H1 (cell line): ENCODE results near the gene C2. TPM values are rescaled to one million over a fixed set of nuclear protein-coding genes. Genes with fewer than 3 reads are reported as not detected.

ENCODE experiments used
- CTCF ChIA-PET: fragments of 300-600 bp; sonication (Branson Sonifier 250); formaldehyde crosslinking; loops from one replicate; lab custom pipeline; 2021; ENCODE audit not compliant: partially characterized antibody; lab: Charles Lee
- POLR2A ChIA-PET: fragments of 300-600 bp; sonication (Branson Sonifier 250); formaldehyde crosslinking; loops from one replicate; lab custom pipeline; 2021; ENCODE audit warnings: inconsistent platforms; ENCODE audit not compliant: partially characterized antibody; lab: Charles Lee
- DNase-seq, 2 experiments: peaks; one replicate each; pipeline versions ENCODE4 v3.0.0 to v3.0.0-alpha.2; 2010 to 2022; ENCODE audit warnings: low spot score in 2 of 2, low read depth in 1 of 2, mixed read lengths in 1 of 2
- FAIRE-seq: peaks from 2 replicates; lab custom pipeline; 2011; peaks lifted over from hg19 to GRCh38; lab: Jason Lieb, UNC
- H2AFZ ChIP-seq: 2 replicates; pipeline ENCODE4 v1.8.1; 2012; ENCODE audit warnings: low read length, inconsistent platforms
- H2AK5ac ChIP-seq: 2 replicates; pipeline ENCODE4 v1.6.1; 2013; ENCODE audit warnings: low read depth, low read length
- H2BK120ac ChIP-seq: replicated peaks from 2 replicates; pipeline ENCODE3; 2013; ENCODE audit warnings: low read depth, low read length, inconsistent platforms
- H2BK12ac ChIP-seq: 2 replicates; pipeline ENCODE4 v1.6.1; 2013; ENCODE audit warnings: low read depth, low read length
- H2BK15ac ChIP-seq: 2 replicates; pipeline ENCODE4 v1.6.1; 2013; ENCODE audit warnings: low read length
- H2BK20ac ChIP-seq: 2 replicates; pipeline ENCODE4 v1.6.1; 2013; ENCODE audit warnings: low read length
- H2BK5ac ChIP-seq: 2 replicates; pipeline ENCODE4 v1.6.1; 2013; ENCODE audit warnings: low read depth, low read length
- H3K14ac ChIP-seq: 2 replicates; pipeline ENCODE4 v1.6.1; 2013; ENCODE audit warnings: inconsistent platforms; ENCODE audit not compliant: insufficient read length
- H3K18ac ChIP-seq: 2 replicates; pipeline ENCODE4 v1.6.1; 2013; ENCODE audit warnings: low read length; ENCODE audit errors: extremely low read depth
- H3K23ac ChIP-seq: 2 replicates; pipeline ENCODE4 v1.6.1; 2013; ENCODE audit warnings: inconsistent platforms; ENCODE audit not compliant: insufficient read length
- H3K23me2 ChIP-seq: 2 replicates; pipeline ENCODE4 v1.6.1; 2013; ENCODE audit warnings: low read depth, low read length
- H3K27ac ChIP-seq: 2 replicates; pipeline ENCODE4 v1.6.1; 2011; ENCODE audit warnings: low read depth, low read length, inconsistent platforms
- H3K27me3 ChIP-seq, 4 experiments: replicated peaks in 1 of 4; 1 replicate in 1 of 4; 2 replicates in 3 of 4; pipeline versions ENCODE4 v1.6.1 to v1.8.1; 2011 to 2013; ENCODE audit warnings: low read length in 3 of 4, mild to moderate bottlenecking in 3 of 4, inconsistent platforms in 2 of 4, mixed read lengths in 2 of 4, moderate library complexity in 1 of 4; ENCODE audit not compliant: control insufficient read depth in 3 of 4, insufficient read depth in 3 of 4; ENCODE audit errors: extremely low read depth in 1 of 4
- H3K36me3 ChIP-seq, 4 experiments: 2 replicates each; pipeline versions ENCODE4 v1.6.1 to v1.8.1; 2011 to 2013; ENCODE audit warnings: mild to moderate bottlenecking in 4 of 4, low read length in 3 of 4, moderate library complexity in 2 of 4, control low read depth in 1 of 4, inconsistent platforms in 1 of 4; ENCODE audit not compliant: insufficient read depth in 4 of 4, control insufficient read depth in 2 of 4
- H3K4ac ChIP-seq: replicated peaks from 2 replicates; pipeline ENCODE3; 2013; ENCODE audit warnings: low read length, low read depth, mixed read lengths, inconsistent platforms; ENCODE audit not compliant: insufficient read length
- H3K4me1 ChIP-seq, 4 experiments: replicated peaks in 1 of 4; 1 replicate in 1 of 4; 2 replicates in 3 of 4; pipeline versions ENCODE4 v1.6.1 to v1.8.1; 2011 to 2013; ENCODE audit warnings: low read length in 3 of 4, inconsistent platforms in 2 of 4, mixed read lengths in 1 of 4; ENCODE audit not compliant: insufficient read depth in 4 of 4, control insufficient read depth in 3 of 4
- H3K4me2 ChIP-seq, 2 experiments: 2 replicates each; pipeline versions ENCODE4 v1.6.1 to v1.8.1; 2011 to 2013; ENCODE audit warnings: low read depth in 2 of 2, low read length in 2 of 2, control low read depth in 1 of 2, inconsistent platforms in 1 of 2, mild to moderate bottlenecking in 1 of 2; ENCODE audit not compliant: insufficient read depth in 1 of 2
- H3K4me3 ChIP-seq, 4 experiments: fragments of 200-600, 300-600 bp in 1 of 4; sonication (generic), shearing (Covaris generic), sonication (Bioruptor Twin) in 1 of 4; 2 replicates each; pipeline versions ENCODE4 v1.5.1 to v1.8.1; 2011 to 2016; ENCODE audit warnings: low read length in 4 of 4, low read depth in 3 of 4, control low read depth in 2 of 4, inconsistent platforms in 2 of 4, mild to moderate bottlenecking in 2 of 4, mixed read lengths in 1 of 4, moderate library complexity in 1 of 4; ENCODE audit not compliant: insufficient read depth in 2 of 4; ENCODE audit errors: extremely low read depth in 1 of 4
- H3K56ac ChIP-seq: replicated peaks from 2 replicates; pipeline ENCODE3; 2013; ENCODE audit warnings: low read depth, mild to moderate bottlenecking, mixed read lengths, low read length, inconsistent platforms; ENCODE audit not compliant: insufficient read length
- H3K79me1 ChIP-seq: 2 replicates; pipeline ENCODE4 v1.6.1; 2013; ENCODE audit warnings: low read depth, low read length, control low read depth
- H3K79me2 ChIP-seq, 2 experiments: 2 replicates each; pipeline versions ENCODE4 v1.6.1 to v1.8.1; 2012 to 2013; ENCODE audit warnings: low read length in 2 of 2, mild to moderate bottlenecking in 2 of 2, inconsistent platforms in 1 of 2; ENCODE audit not compliant: insufficient read depth in 2 of 2, control insufficient read depth in 1 of 2
- H3K9ac ChIP-seq, 4 experiments: replicated peaks in 1 of 4; 1 replicate in 1 of 4; 2 replicates in 3 of 4; pipeline versions ENCODE4 v1.6.1 to v1.8.1; 2011 to 2013; ENCODE audit warnings: low read depth in 3 of 4, low read length in 3 of 4, control low read depth in 2 of 4, mild to moderate bottlenecking in 2 of 4, moderate library complexity in 2 of 4, inconsistent platforms in 1 of 4; ENCODE audit errors: extremely low read depth in 1 of 4
- H3K9me3 ChIP-seq, 2 experiments: 2 replicates each; pipeline versions ENCODE4 v1.6.1 to v1.8.1; 2012 to 2013; ENCODE audit warnings: mild to moderate bottlenecking in 2 of 2, moderate library complexity in 2 of 2, control low read depth in 1 of 2, inconsistent platforms in 1 of 2, low read depth in 1 of 2, low read length in 1 of 2, mixed read lengths in 1 of 2; ENCODE audit not compliant: insufficient read depth in 2 of 2
- H4K20me1 ChIP-seq, 2 experiments: replicated peaks in 1 of 2; 2 replicates each; pipeline versions ENCODE3 to v1.8.1; 2011 to 2013; ENCODE audit warnings: inconsistent platforms in 2 of 2, low read length in 2 of 2, mild to moderate bottlenecking in 1 of 2; ENCODE audit not compliant: insufficient read depth in 2 of 2, control insufficient read depth in 1 of 2
- H4K5ac ChIP-seq: 2 replicates; pipeline ENCODE4 v1.6.1; 2013; ENCODE audit warnings: low read length, low read depth, mixed read lengths, inconsistent platforms; ENCODE audit not compliant: insufficient read length
- H4K8ac ChIP-seq: 2 replicates; pipeline ENCODE4 v1.8.0; 2013; ENCODE audit warnings: mild to moderate bottlenecking, moderate library complexity, low read length, inconsistent platforms; ENCODE audit not compliant: insufficient read depth; ENCODE audit errors: extremely low read depth
- H4K91ac ChIP-seq: replicated peaks from 2 replicates; pipeline ENCODE3; 2013; ENCODE audit warnings: low read length, mixed read lengths, inconsistent platforms; ENCODE audit not compliant: insufficient read length
- RNF2 ChIP-seq: fragments of 200-900, 300-1000 bp; sonication (generic); IDR thresholded peaks from 2 replicates; pipeline ENCODE4 v1.7.1; 2016; ENCODE audit warnings: borderline replicate concordance, low read depth, mild to moderate bottlenecking, antibody characterized with exemption, low read length; ENCODE audit not compliant: poor library complexity, severe bottlenecking; ENCODE audit errors: missing control alignments
- RXRA ChIP-seq: IDR thresholded peaks from 2 replicates; pipeline ENCODE4 v1.6.1; 2011; ENCODE audit warnings: low read depth, mild to moderate bottlenecking, low read length, moderate library complexity; ENCODE audit not compliant: insufficient read depth
- SIRT6 ChIP-seq: IDR thresholded peaks from one replicate; pipeline ENCODE4 v1.7.1; 2012; ENCODE audit warnings: low read length, inconsistent platforms
- TCF12 ChIP-seq: IDR thresholded peaks from 2 replicates; pipeline ENCODE4 v1.6.1; 2011; ENCODE audit warnings: low read depth, mild to moderate bottlenecking, low read length
- WGBS, 2 experiments: shearing (Covaris generic) in 1 of 2; methylation state at CpG; one replicate each; pipeline versions ENCODE4 v1.1.6 to v1.1.7; 2013 to 2015; ENCODE audit warnings: low lambda C conversion rate in 2 of 2, mixed read lengths in 2 of 2, inconsistent platforms in 1 of 2, low coverage in 1 of 2, missing lambda C conversion rate in 1 of 2; ENCODE audit not compliant: insufficient replicate concordance in 2 of 2, insufficient coverage in 1 of 2, insufficient read length in 1 of 2; ENCODE audit errors: extremely low coverage in 1 of 2, missing lambda C conversion rate in 1 of 2; 5-methylcytosine and 5-hydroxymethylcytosine counted together
- polyA plus RNA-seq, 7 experiments: library from polyadenylated mRNA; depleted of rRNA in 3 of 7; stranded (reverse) in 5 of 7; unstranded in 2 of 7; fragments of >200 nt in 5 of 7; fragments of 200-250 nt in 2 of 7; gene quantifications; 1 replicate in 5 of 7; 2 replicates in 1 of 7; 4 replicates in 1 of 7; pipeline versions ENCODE4 v1.2.1 to v1.2.3, GENCODE V29; 2011 to 2013; ENCODE audit warnings: missing spikeins in 2 of 7, mixed read lengths in 2 of 7
- total RNA-seq: library from RNA; stranded (reverse); fragmentation: NEBNext Ultra II Directional; extraction: Animal tissue kit (Norgen Biotek cat#: 25700); gene quantifications from 2 replicates; pipeline ENCODE4 v1.2.1, GENCODE V29; 2021

C2 gene
- total and polyA plus RNA-seq, 2 of the 8 experiments (the other 6 are each of a cell fraction or from before 2014, with no cell fraction given), result 0.26 to 0.38 TPM

GRCh38 chr6:31979238-31979898 lies 51.9 kb downstream of the C2 start:
- no peak overlapping the region for H3K9ac ChIP-seq
- no peak overlapping the region for H2AK5ac ChIP-seq
- H3K9me3 ChIP-seq, result peaks cover 0 to 5% of the 10 kb centered on the region in 2 experiments; a peak in 1 of 4 replicates
- CTCF ChIA-PET, result interaction anchor here (0.8 to 1.8 kb wide), 4 partner anchors 28 to 187 kb away, joined by 3 to 9 read pairs (median 4); no protein-coding TSS in a partner anchor
- no peak overlapping the region for H4K8ac ChIP-seq
- no peak overlapping the region for H2BK5ac ChIP-seq
- H4K5ac ChIP-seq, result no peak overlapping the region
- no peak overlapping the region for H3K4me2 ChIP-seq
- no peak overlapping the region for H3K14ac ChIP-seq
- 98% methylated on average over 3 of the region's 3 CpGs; no CpG with 5 or more reads in 1 of the 2 experiments for WGBS, 2 experiments
- no peaks in the 10 kb centered on the region for H3K27me3 ChIP-seq
- no peak overlapping the region for H3K27ac ChIP-seq
- H2BK15ac ChIP-seq, result no peak overlapping the region
- no peak overlapping the region for H3K23ac ChIP-seq
- no peak for TF ChIP-seq TCF12
- no peak for TF ChIP-seq SIRT6
- no peak for TF ChIP-seq RXRA
- TF ChIP-seq RNF2, result no peak
- H3K4ac ChIP-seq, result no peak overlapping the region
- H2BK120ac ChIP-seq, result no peak overlapping the region
- no peaks in the 10 kb centered on the region for H3K4me1 ChIP-seq
- no peak overlapping the region for H2AFZ ChIP-seq
- H3K23me2 ChIP-seq, result no peaks in the 10 kb centered on the region
- H3K4me3 ChIP-seq, result no peak overlapping the region
- no peaks in the 10 kb centered on the region for H4K20me1 ChIP-seq
- H2BK20ac ChIP-seq, result no peak overlapping the region
- no peak for FAIRE-seq
- no peaks in the 10 kb centered on the region for H3K79me2 ChIP-seq
- H3K79me1 ChIP-seq, result no peaks in the 10 kb centered on the region
- H3K36me3 ChIP-seq, result peaks cover 0 to 3% (median 1%) of the 10 kb centered on the region in 4 experiments; a peak in 3 of 8 replicates
- no peak overlapping the region for H3K56ac ChIP-seq
- H4K91ac ChIP-seq, result no peak overlapping the region
- DNase-seq, result no peak
- H3K18ac ChIP-seq, result no peak overlapping the region
- POLR2A ChIA-PET, result interaction anchor here (1.0 to 1.5 kb wide), 3 partner anchors 8 to 27 kb away, joined by 3 read pairs; partner anchors contain the start of gene DXO
- no peak overlapping the region for H2BK12ac ChIP-seq
